Trophoblast cell (in vitro differentiated cells and primary cell): Measurements from ENCODE around the gene EIF2S2.

Source experiments
- DNase-seq, 2 donors: peaks; one replicate each; pipeline ENCODE4 v3.0.0-alpha.2; 2016
- H2AFZ ChIP-seq: 2 replicates; pipeline ENCODE4 v1.6.1; 2013; ENCODE audit warnings: low read length, moderate library complexity, mild to moderate bottlenecking; ENCODE audit not compliant: insufficient read depth, poor library complexity
- H2AK5ac ChIP-seq: 2 replicates; pipeline ENCODE4 v1.6.1; 2013; ENCODE audit warnings: mild to moderate bottlenecking, low read length
- H2BK120ac ChIP-seq: 2 replicates; pipeline ENCODE4 v1.6.1; 2013; ENCODE audit warnings: low read length, mild to moderate bottlenecking, moderate library complexity; ENCODE audit not compliant: insufficient read depth, poor library complexity
- H2BK12ac ChIP-seq: 2 replicates; pipeline ENCODE4 v1.6.1; 2013; ENCODE audit warnings: mild to moderate bottlenecking, low read length, moderate library complexity
- H2BK5ac ChIP-seq: 2 replicates; pipeline ENCODE4 v1.6.1; 2013; ENCODE audit warnings: low read length, low read depth, moderate library complexity, mild to moderate bottlenecking; ENCODE audit not compliant: poor library complexity
- H3K14ac ChIP-seq: 2 replicates; pipeline ENCODE4 v1.6.1; 2013; ENCODE audit warnings: mild to moderate bottlenecking, low read length
- H3K18ac ChIP-seq: 2 replicates; pipeline ENCODE4 v1.6.1; 2013; ENCODE audit warnings: mild to moderate bottlenecking, low read length
- H3K23ac ChIP-seq: 2 replicates; pipeline ENCODE4 v1.6.1; 2013; ENCODE audit warnings: low read length
- H3K27ac ChIP-seq: 2 replicates; pipeline ENCODE4 v1.5.1; 2013; ENCODE audit warnings: low read depth, mild to moderate bottlenecking, inconsistent platforms, low read length, moderate library complexity
- H3K27me3 ChIP-seq: 2 replicates; pipeline ENCODE4 v1.6.1; 2013; ENCODE audit warnings: inconsistent platforms, mild to moderate bottlenecking, low read length, moderate library complexity; ENCODE audit not compliant: insufficient read depth
- H3K36me3 ChIP-seq, 2 experiments: 1 replicate in 1 of 2; 2 replicates in 1 of 2; pipeline ENCODE4 v1.6.1; 2013; ENCODE audit warnings: low read length in 2 of 2, mild to moderate bottlenecking in 2 of 2, moderate library complexity in 1 of 2; ENCODE audit not compliant: insufficient read depth in 2 of 2, control insufficient read depth in 1 of 2
- H3K4ac ChIP-seq: 2 replicates; pipeline ENCODE4 v1.6.1; 2013; ENCODE audit warnings: low read depth, mild to moderate bottlenecking, low read length, moderate library complexity
- H3K4me1 ChIP-seq, 2 experiments: 1 replicate in 1 of 2; 2 replicates in 1 of 2; pipeline ENCODE4 v1.6.1; 2013; ENCODE audit warnings: low read length in 2 of 2, mild to moderate bottlenecking in 2 of 2, moderate library complexity in 1 of 2; ENCODE audit not compliant: insufficient read depth in 2 of 2, control insufficient read depth in 1 of 2
- H3K4me2 ChIP-seq: 2 replicates; pipeline ENCODE4 v1.6.1; 2013; ENCODE audit warnings: inconsistent platforms, mild to moderate bottlenecking, low read length, moderate library complexity
- H3K4me3 ChIP-seq: 2 replicates; pipeline ENCODE4 v1.5.1; 2013; ENCODE audit warnings: mild to moderate bottlenecking, low read depth, low read length, inconsistent platforms
- H3K79me1 ChIP-seq: one replicate; pipeline ENCODE4 v1.6.1; 2013; ENCODE audit warnings: low read length
- H3K79me2 ChIP-seq: 2 replicates; pipeline ENCODE4 v1.6.1; 2013; ENCODE audit warnings: low read length, mild to moderate bottlenecking; ENCODE audit not compliant: control insufficient read depth, insufficient read depth, poor library complexity
- H3K9ac ChIP-seq: 2 replicates; pipeline ENCODE4 v1.6.1; 2013; ENCODE audit warnings: mild to moderate bottlenecking, low read length
- H3K9me3 ChIP-seq: 2 replicates; pipeline ENCODE4 v1.6.1; 2013; ENCODE audit warnings: low read depth, mild to moderate bottlenecking, control low read depth, inconsistent platforms, low read length; ENCODE audit not compliant: insufficient read depth
- H4K12ac ChIP-seq: 2 replicates; pipeline ENCODE4 v1.6.1; 2013; ENCODE audit warnings: low read depth, mild to moderate bottlenecking, low read length, moderate library complexity
- H4K8ac ChIP-seq: 2 replicates; pipeline ENCODE4 v1.6.1; 2013; ENCODE audit warnings: low read depth, mild to moderate bottlenecking, low read length, moderate library complexity
- H4K91ac ChIP-seq: one replicate; pipeline ENCODE4 v1.6.1; 2013; ENCODE audit warnings: low read depth, mild to moderate bottlenecking, low read length, moderate library complexity
- WGBS: extraction: QIAGEN DNeasy Blood & Tissue Kit; methylation state at CpG from one replicate; pipeline ENCODE4 v1.1.7; 2013; ENCODE audit warnings: missing lambda C conversion rate; ENCODE audit not compliant: insufficient read length, insufficient coverage; ENCODE audit errors: extremely low coverage; 5-methylcytosine and 5-hydroxymethylcytosine counted together

EIF2S2 gene

DNA sequence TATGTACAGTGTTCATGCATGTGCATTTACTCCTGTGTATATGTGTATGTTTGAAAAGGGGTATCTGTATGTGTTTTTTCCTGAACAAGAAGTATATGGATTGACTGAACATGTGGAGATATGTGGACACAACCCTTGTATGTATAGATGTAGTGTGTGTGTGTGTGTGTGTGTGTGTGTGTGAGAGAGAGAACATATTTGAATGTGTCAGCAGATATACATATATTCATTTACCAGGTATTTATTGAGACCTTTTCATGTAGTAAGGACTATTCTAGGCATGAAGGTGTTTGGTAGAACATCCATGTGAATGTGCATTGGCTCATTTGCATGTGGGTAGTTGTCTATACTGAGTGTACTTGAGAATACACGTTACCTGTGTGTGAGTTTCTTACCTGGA lies 39.3 kb downstream of the EIF2S2 start:
- Histone ChIP-seq H3K4me1 (peaks cover 16 to 26% of the 10 kb centered on the region in 2 experiments), H3K27ac (no peak overlapping the region), H4K8ac (no peak overlapping the region), H3K4me2 (no peak overlapping the region), H2AFZ (no peak overlapping the region), H3K4me3 (no peak overlapping the region), H2BK120ac (no peak overlapping the region), H4K12ac (no peak overlapping the region), H3K36me3 (peaks cover 25 to 41% of the 10 kb centered on the region in 2 experiments), H2AK5ac (no peak overlapping the region), H2BK12ac (no peak overlapping the region), H3K27me3 (no peaks in the 10 kb centered on the region), H3K79me1 (peaks cover 2% of the 10 kb centered on the region), H3K79me2 (peaks cover 2% of the 10 kb centered on the region), H4K91ac (no peak overlapping the region), H3K9me3 (no peaks in the 10 kb centered on the region), H3K4ac (no peak overlapping the region), H3K23ac (no peak overlapping the region), H2BK5ac (no peak overlapping the region), H3K18ac (no peak overlapping the region), H3K9ac (no peak overlapping the region), H3K14ac (no peak overlapping the region)
- no peak for DNase-seq
- no CpG with 5 or more reads among the region's 1 CpG for WGBS

DNA sequence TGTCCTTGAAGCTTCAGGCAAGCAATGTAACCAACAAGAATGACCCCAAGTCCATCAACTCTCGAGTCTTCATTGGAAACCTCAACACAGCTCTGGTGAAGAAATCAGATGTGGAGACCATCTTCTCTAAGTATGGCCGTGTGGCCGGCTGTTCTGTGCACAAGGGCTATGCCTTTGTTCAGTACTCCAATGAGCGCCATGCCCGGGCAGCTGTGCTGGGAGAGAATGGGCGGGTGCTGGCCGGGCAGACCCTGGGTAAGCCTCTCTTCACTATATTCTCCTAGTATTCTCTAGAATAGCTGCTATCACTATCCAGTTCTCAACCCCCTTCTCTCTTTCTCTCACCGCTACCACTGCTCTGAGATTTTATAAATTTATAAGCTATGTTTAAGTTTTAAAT lies 40.0 kb downstream of the EIF2S2 start:
- Histone ChIP-seq H4K12ac (no peak overlapping the region), H2AK5ac (no peak overlapping the region), H3K4me1 (peaks cover 16 to 26% of the 10 kb centered on the region in 2 experiments), H4K8ac (no peak overlapping the region), H4K91ac (no peak overlapping the region), H3K14ac (no peak overlapping the region), H2BK12ac (no peak overlapping the region), H3K27me3 (no peaks in the 10 kb centered on the region), H2BK120ac (no peak overlapping the region), H3K9ac (no peak overlapping the region), H3K9me3 (no peaks in the 10 kb centered on the region), H3K36me3 (peaks cover 19 to 34% of the 10 kb centered on the region in 2 experiments), H2AFZ (no peak overlapping the region), H2BK5ac (no peak overlapping the region), H3K4ac (no peak overlapping the region), H3K79me2 (peaks cover 2% of the 10 kb centered on the region), H3K4me3 (no peak overlapping the region), H3K18ac (no peak overlapping the region), H3K79me1 (peaks cover 2% of the 10 kb centered on the region), H3K23ac (no peak overlapping the region), H3K4me2 (no peak overlapping the region), H3K27ac (no peak overlapping the region)
- no CpG with 5 or more reads among the region's 8 CpGs for WGBS
- DNase-seq: no peak

DNA sequence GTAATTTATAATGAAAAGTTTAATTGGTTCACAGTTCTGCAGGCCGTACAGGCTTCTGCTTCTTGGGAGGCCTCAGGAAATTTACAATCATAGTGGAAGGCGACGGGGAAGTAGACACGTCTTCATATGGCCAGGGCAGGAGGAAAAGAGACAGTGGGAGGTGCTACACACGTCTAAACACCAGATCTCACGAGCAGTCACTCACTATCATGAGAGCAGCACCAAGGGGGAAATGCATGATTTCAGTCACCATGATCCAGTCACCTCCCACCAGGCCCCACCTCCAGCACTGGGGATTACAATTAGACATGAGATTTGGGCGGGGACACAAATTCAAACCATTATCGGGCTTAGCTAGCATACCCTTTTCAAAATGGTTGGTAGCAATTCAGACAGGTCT lies 41.2 kb downstream of the EIF2S2 start:
- H3K9ac ChIP-seq: no peak overlapping the region

GRCh38 chr20:34070079-34070439 lies 42.0 kb downstream of the EIF2S2 start:
- Histone ChIP-seq H2AFZ (no peak overlapping the region), H3K14ac (no peak overlapping the region), H2BK120ac (no peak overlapping the region), H3K4me1 (peaks cover 22 to 41% of the 10 kb centered on the region in 2 experiments), H4K12ac (no peak overlapping the region), H3K36me3 (peaks cover 6 to 15% of the 10 kb centered on the region in 2 experiments), H3K4me3 (no peak overlapping the region), H2BK5ac (no peak overlapping the region), H2AK5ac (no peak overlapping the region), H3K4ac (no peak overlapping the region), H3K18ac (no peak overlapping the region), H3K27ac (no peak overlapping the region), H2BK12ac (no peak overlapping the region), H4K8ac (no peak overlapping the region), H3K9me3 (no peaks in the 10 kb centered on the region), H4K91ac (no peak overlapping the region), H3K79me2 (peaks cover 3% of the 10 kb centered on the region), H3K4me2 (no peak overlapping the region), H3K27me3 (no peaks in the 10 kb centered on the region), H3K9ac (no peak overlapping the region), H3K23ac (no peak overlapping the region), H3K79me1 (peaks cover 7% of the 10 kb centered on the region)
- DNase-seq: no peak
- no CpG with 5 or more reads among the region's 3 CpGs for WGBS

More for the DNA sequence above, 41.2 kb downstream of the EIF2S2 start:
- no peak overlapping the region for H4K91ac ChIP-seq
- H4K8ac ChIP-seq: no peak overlapping the region
- DNase-seq: no peak
- H3K23ac ChIP-seq: no peak overlapping the region
- no peak overlapping the region for H3K18ac ChIP-seq
- no peak overlapping the region for H4K12ac ChIP-seq
- H3K27me3 ChIP-seq: no peaks in the 10 kb centered on the region
- no peak overlapping the region for H3K14ac ChIP-seq
- H2AFZ ChIP-seq: no peak overlapping the region
- H3K4me3 ChIP-seq: no peak overlapping the region
- no peaks in the 10 kb centered on the region for H3K9me3 ChIP-seq
- H2BK5ac ChIP-seq: no peak overlapping the region
- H3K79me1 ChIP-seq: peaks cover 6% of the 10 kb centered on the region
- peaks cover 22 to 37% of the 10 kb centered on the region in 2 experiments for H3K4me1 ChIP-seq
- H2BK12ac ChIP-seq: no peak overlapping the region
- no peak overlapping the region for H2AK5ac ChIP-seq
- peaks cover 12 to 23% of the 10 kb centered on the region in 2 experiments for H3K36me3 ChIP-seq
- H2BK120ac ChIP-seq: no peak overlapping the region
- H3K4ac ChIP-seq: peak overlapping the region; percentile 6
- H3K4me2 ChIP-seq: no peak overlapping the region
- peaks cover 3% of the 10 kb centered on the region for H3K79me2 ChIP-seq
- WGBS: no CpG with 5 or more reads among the region's 8 CpGs
- H3K27ac ChIP-seq: no peak overlapping the region
